Keratinocyte (primary cell): ENCODE data around the gene FLRT1. TPM values are rescaled to one million over a fixed set of nuclear protein-coding genes. Genes with fewer than 3 reads are reported as not detected.

Source experiments
- DNase-seq: peaks from one replicate; pipeline ENCODE4 v3.0.0-alpha.2; 2011; ENCODE audit warnings: low read depth, missing footprints, low spot score
- FAIRE-seq: peaks from 2 replicates; lab custom pipeline; 2011; peaks lifted over from hg19 to GRCh38; lab: Jason Lieb, UNC
- H2AFZ ChIP-seq: 2 replicates; pipeline ENCODE4 v1.6.0; 2012; ENCODE audit warnings: low read length, control low read depth, inconsistent platforms; ENCODE audit not compliant: control insufficient read depth
- H3K27ac ChIP-seq: 2 replicates; pipeline ENCODE4 v1.5.1; 2011; ENCODE audit warnings: low read length; ENCODE audit not compliant: control insufficient read depth, insufficient read depth
- H3K27me3 ChIP-seq: 3 replicates; pipeline ENCODE4 v1.6.0; 2011; ENCODE audit warnings: low read length; ENCODE audit not compliant: control insufficient read depth, insufficient read depth; ENCODE audit errors: extremely low read depth
- H3K36me3 ChIP-seq, 2 experiments: 2 replicates in 1 of 2; 3 replicates in 1 of 2; pipeline ENCODE4 v1.5.1; 2011; ENCODE audit warnings: low read length in 2 of 2, mild to moderate bottlenecking in 1 of 2; ENCODE audit not compliant: control insufficient read depth in 2 of 2, insufficient read depth in 2 of 2; ENCODE audit errors: extremely low read depth in 1 of 2
- H3K4me1 ChIP-seq: 3 replicates; pipeline ENCODE4 v1.5.1; 2011; ENCODE audit warnings: low read length; ENCODE audit not compliant: control insufficient read depth, insufficient read depth; ENCODE audit errors: extremely low read depth
- H3K4me2 ChIP-seq: 3 replicates; pipeline ENCODE4 v1.6.0; 2011; ENCODE audit warnings: low read depth, low read length; ENCODE audit not compliant: control insufficient read depth, insufficient read depth; ENCODE audit errors: extremely low read depth
- H3K4me3 ChIP-seq, 3 experiments: fragments of 200-600 bp in 1 of 3; sonication (generic) in 1 of 3; 2 replicates in 2 of 3; 3 replicates in 1 of 3; pipeline ENCODE4 v1.5.1; 2011 to 2016; ENCODE audit warnings: low read length in 3 of 3, mild to moderate bottlenecking in 3 of 3, control low read depth in 2 of 3, inconsistent platforms in 1 of 3, low read depth in 1 of 3, mixed read lengths in 1 of 3, mixed run types in 1 of 3, moderate library complexity in 1 of 3; ENCODE audit not compliant: control insufficient read depth in 2 of 3, insufficient read depth in 2 of 3; ENCODE audit errors: extremely low read depth in 1 of 3
- H3K79me2 ChIP-seq: 2 replicates; pipeline ENCODE4 v1.6.0; 2012; ENCODE audit warnings: low read length; ENCODE audit not compliant: control insufficient read depth, insufficient read depth
- H3K9ac ChIP-seq: 3 replicates; pipeline ENCODE4 v1.6.0; 2011; ENCODE audit warnings: low read length; ENCODE audit not compliant: control insufficient read depth, insufficient read depth; ENCODE audit errors: extremely low read depth
- H3K9me1 ChIP-seq: 3 replicates; pipeline ENCODE4 v1.6.0; 2011; ENCODE audit warnings: low read length; ENCODE audit not compliant: control insufficient read depth, insufficient read depth; ENCODE audit errors: extremely low read depth
- H3K9me3 ChIP-seq: 2 replicates; pipeline ENCODE4 v1.5.1; 2012; ENCODE audit warnings: low read depth, low read length; ENCODE audit not compliant: control insufficient read depth
- H4K20me1 ChIP-seq: 3 replicates; pipeline ENCODE4 v1.6.0; 2011; ENCODE audit warnings: low read length; ENCODE audit not compliant: control insufficient read depth, insufficient read depth; ENCODE audit errors: extremely low read depth
- EZH2 ChIP-seq: IDR thresholded peaks from one replicate; pipeline ENCODE4 v1.6.1; 2012; ENCODE audit warnings: inconsistent platforms, mild to moderate bottlenecking, low read length, moderate library complexity
- dilution Hi-C: fragments of 300-500 bp; cut with MboI; formaldehyde crosslinking; loops from one replicate; pipeline ENCODE4 v1.7.0; 2020; ENCODE audit warnings: low sequenced_read_pairs; ENCODE audit not compliant: extremely low pct_ligation_motif_present
- polyA plus RNA-seq, 5 experiments: library from polyadenylated mRNA; depleted of rRNA in 3 of 5; stranded (reverse) in 3 of 5; stranded (forward) in 1 of 5; unstranded in 1 of 5; fragments of >200 nt; gene quantifications; 1 replicate in 1 of 5; 2 replicates in 3 of 5; 3 replicates in 1 of 5; pipeline versions ENCODE4 v1.2.1 to v1.2.3, GENCODE V29; 2011 to 2012; ENCODE audit warnings: missing spikeins in 2 of 5, low read depth in 1 of 5, low replicate concordance in 1 of 5
- TF ChIP-seq, protein P1 (sequence below), 3 experiments: IDR thresholded peaks in 1 of 3; conservative IDR thresholded peaks in 1 of 3; optimal IDR thresholded peaks in 1 of 3; 2 replicates in 2 of 3; 3 replicates in 1 of 3; pipeline versions ENCODE3 to v1.5.1; 2011; ENCODE audit warnings: low read length in 3 of 3, mild to moderate bottlenecking in 3 of 3, moderate library complexity in 2 of 3, control low read depth in 1 of 3, inconsistent platforms in 1 of 3; ENCODE audit not compliant: insufficient read depth in 2 of 3; ENCODE audit errors: extremely low read depth in 1 of 3

The FLRT1 gene
- polyA plus RNA-seq, 1 donor (not counting 4 experiments of a cell fraction or from before 2014, with no cell fraction given) = not detected

DNA sequence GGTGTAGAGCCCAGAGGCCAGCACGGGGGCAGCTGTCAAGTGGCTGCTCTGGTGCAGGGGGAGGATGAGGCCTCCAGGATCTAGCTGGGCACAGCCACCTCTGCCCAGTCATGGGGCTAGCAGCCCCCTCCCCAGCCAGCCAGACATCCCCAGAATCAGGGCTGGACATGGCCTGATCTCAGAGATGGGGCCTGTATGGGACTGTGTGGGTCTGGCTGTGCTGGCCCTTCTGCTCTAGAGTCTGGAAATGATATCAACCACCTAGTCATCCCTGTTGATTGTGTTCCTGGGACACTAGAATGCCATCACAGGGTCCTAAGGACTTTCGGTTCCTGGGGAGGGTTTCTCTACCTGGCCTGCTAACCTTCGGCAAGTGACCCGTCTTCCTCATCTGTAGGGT is 2.8 kb downstream of the FLRT1 start:
- Histone ChIP-seq H3K79me2 (no peaks in the 10 kb centered on the region), H2AFZ (no peak overlapping the region), H4K20me1 (peaks cover 4% of the 10 kb centered on the region), H3K4me1 (no peaks in the 10 kb centered on the region), H3K4me3 (no peak overlapping the region), H3K9ac (no peak overlapping the region), H3K9me3 (no peaks in the 10 kb centered on the region), H3K27me3 (peaks cover 49% of the 10 kb centered on the region), H3K4me2 (no peak overlapping the region), H3K36me3 (no peaks in the 10 kb centered on the region), H3K9me1 (no peaks in the 10 kb centered on the region), H3K27ac (no peak overlapping the region)
- FAIRE-seq (no peak), DNase-seq (no peak)
- dilution Hi-C loops = no loop called here
- TF ChIP-seq, protein P1, sequence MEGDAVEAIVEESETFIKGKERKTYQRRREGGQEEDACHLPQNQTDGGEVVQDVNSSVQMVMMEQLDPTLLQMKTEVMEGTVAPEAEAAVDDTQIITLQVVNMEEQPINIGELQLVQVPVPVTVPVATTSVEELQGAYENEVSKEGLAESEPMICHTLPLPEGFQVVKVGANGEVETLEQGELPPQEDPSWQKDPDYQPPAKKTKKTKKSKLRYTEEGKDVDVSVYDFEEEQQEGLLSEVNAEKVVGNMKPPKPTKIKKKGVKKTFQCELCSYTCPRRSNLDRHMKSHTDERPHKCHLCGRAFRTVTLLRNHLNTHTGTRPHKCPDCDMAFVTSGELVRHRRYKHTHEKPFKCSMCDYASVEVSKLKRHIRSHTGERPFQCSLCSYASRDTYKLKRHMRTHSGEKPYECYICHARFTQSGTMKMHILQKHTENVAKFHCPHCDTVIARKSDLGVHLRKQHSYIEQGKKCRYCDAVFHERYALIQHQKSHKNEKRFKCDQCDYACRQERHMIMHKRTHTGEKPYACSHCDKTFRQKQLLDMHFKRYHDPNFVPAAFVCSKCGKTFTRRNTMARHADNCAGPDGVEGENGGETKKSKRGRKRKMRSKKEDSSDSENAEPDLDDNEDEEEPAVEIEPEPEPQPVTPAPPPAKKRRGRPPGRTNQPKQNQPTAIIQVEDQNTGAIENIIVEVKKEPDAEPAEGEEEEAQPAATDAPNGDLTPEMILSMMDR (optimal IDR thresholded peaks at IDR 0.05 in 1 of 3, IDR thresholded peaks at IDR 0.05 in 1 of 3, conservative IDR thresholded peaks at IDR 0.05 in 1 of 3; ENCODE audit: extremely low read depth in 1 of 3, insufficient read depth in 2 of 3, low read length in 3 of 3) = no peak
- TF ChIP-seq EZH2 = no peak

GRCh38 chr11:64039012-64039665 is 3.4 kb downstream of the FLRT1 start:
- H3K36me3 ChIP-seq = no peaks in the 10 kb centered on the region
- no peak overlapping the region for H2AFZ ChIP-seq
- H3K79me2 ChIP-seq = no peaks in the 10 kb centered on the region
- no peaks in the 10 kb centered on the region for H3K4me1 ChIP-seq
- H3K9me3 ChIP-seq = no peaks in the 10 kb centered on the region
- H4K20me1 ChIP-seq = peaks cover 4% of the 10 kb centered on the region
- H3K9me1 ChIP-seq = no peaks in the 10 kb centered on the region
- FAIRE-seq (no peak), DNase-seq (no peak)
- H3K9ac ChIP-seq = no peak overlapping the region
- no peak overlapping the region for H3K4me2 ChIP-seq
- H3K27me3 ChIP-seq = peaks cover 44% of the 10 kb centered on the region
- H3K27ac ChIP-seq = no peak overlapping the region
- dilution Hi-C loops = no loop called here
- no peak overlapping the region for H3K4me3 ChIP-seq
- TF ChIP-seq EZH2 = no peak
- TF ChIP-seq, protein P1 (optimal IDR thresholded peaks at IDR 0.05 in 1 of 3, IDR thresholded peaks at IDR 0.05 in 1 of 3, conservative IDR thresholded peaks at IDR 0.05 in 1 of 3; ENCODE audit: extremely low read depth in 1 of 3, insufficient read depth in 2 of 3, low read length in 3 of 3) = no peak
